A172 (cell line): Measurements from ENCODE around the gene NLRP7. TPM values are rescaled to one million over a fixed set of nuclear protein-coding genes. Genes with fewer than 3 reads are reported as not detected.
"Not testable (repeated sequence)": the region's sequence is repeated elsewhere in the genome, so short reads cannot be mapped to it uniquely, and the experiment has no call there.

Experiments used
- DNase-seq: peaks from one replicate; pipeline ENCODE4 v3.0.0-alpha.2; 2015; ENCODE audit warnings: low spot score
- total RNA-seq: library from RNA; depleted of rRNA; stranded (reverse); fragments of >200 nt; shearing (Covaris generic); gene quantifications from 2 replicates; pipeline ENCODE4 v1.2.3, GENCODE V29; 2014

NLRP7 gene
- total RNA-seq, 1 experiment from 2014 or later: not detected

- peak; percentile 29 for DNase-seq
Observed at GRCh38 chr19:54919646-54920563, 27.4 kb downstream of the NLRP7 start.

- DNase-seq: no peak
Observed at GRCh38 chr19:54918499-54918898, 28.8 kb downstream of the NLRP7 start.

- DNase-seq: no peak
Observed at GRCh38 chr19:54916822-54917221, 30.5 kb downstream of the NLRP7 start.

DNA sequence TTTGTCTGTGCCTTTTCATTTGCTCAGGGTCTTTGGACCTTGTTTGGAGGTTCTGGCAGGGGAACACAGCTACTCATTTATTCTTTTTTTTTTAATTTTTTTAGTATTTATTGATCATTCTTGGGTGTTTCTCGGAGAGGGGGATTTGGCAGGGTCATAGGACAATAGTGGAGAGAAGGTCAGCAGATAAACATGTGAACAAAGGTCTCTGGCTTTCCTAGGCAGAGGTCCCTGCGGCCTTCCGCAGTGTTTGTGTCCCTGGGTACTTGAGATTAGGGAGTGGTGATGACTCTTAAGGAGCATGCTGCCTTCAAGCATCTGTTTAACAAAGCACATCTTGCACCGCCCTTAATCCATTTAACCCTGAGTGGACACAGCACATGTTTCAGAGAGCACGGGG, 39.4 kb downstream of the NLRP7 start:
- not testable (repeated sequence) for DNase-seq

- no peak for DNase-seq
Observed at GRCh38 chr19:54906819-54907218, 40.5 kb downstream of the NLRP7 start.

DNA sequence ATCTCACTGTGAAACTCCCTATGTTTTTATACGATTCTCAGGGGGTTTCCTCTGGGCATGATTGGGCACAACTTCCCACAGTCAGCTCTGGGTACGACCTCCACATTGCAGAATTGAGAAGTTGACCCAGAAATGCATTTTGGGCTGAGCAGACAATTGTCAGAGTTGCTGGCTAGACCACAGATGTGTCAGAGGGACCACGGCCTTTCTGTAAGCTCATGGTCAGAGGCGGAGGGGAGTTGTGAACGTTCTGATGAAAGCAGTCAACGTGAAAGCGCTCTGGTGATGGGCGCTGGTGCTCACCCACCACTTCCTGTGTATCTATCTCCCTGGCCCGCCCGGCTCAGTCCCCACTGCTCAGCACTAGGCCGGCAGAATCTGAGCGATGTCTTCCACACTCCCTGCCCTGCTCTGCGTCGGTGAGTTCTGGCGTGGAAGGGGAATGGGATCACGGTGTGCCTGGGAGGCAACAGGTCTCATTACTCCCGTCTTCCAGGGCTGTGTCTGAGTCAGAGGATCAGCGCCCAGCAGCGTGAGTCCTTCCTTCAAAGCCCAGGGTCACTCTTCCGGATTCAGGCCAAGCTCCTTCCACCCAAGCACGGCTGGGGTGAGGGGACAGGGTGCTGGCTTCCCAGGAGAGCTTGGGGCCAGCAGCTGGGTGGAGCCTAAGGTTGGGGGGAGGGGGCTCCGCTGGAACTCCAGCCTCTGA, 41.4 kb downstream of the NLRP7 start, which contains the start of gene NCR1:
NCR1 (plus strand) TSS at position 346 of the 709 bp plus-strand sequence; CDS start at position 386, 40 bp downstream.
- DNase-seq: no peak

GRCh38 chr19:54905421-54905802, 41.9 kb downstream of the NLRP7 start:
- DNase-seq: no peak

DNA sequence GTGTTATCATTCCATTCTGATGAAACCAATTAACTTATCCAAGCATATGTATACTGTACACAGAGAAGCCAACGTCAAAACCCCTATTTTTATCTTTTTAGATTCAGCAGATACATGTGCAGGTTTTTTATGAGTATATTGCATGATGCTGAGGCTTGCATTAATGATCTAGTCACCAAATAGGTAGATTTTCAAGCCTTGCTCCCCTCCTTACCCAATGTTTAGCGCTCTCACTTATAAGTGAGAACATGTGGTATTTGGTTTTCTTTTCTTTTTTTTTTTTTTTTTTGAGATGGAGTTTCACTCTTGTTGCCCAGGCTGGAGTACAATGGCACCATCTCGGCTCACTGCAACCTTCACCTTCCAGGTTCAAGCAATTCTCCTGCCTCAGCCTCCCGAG, 43.1 kb downstream of the NLRP7 start:
- DNase-seq: not testable (repeated sequence)

- no peak for DNase-seq
Observed at GRCh38 chr19:54903303-54903702, 44.0 kb downstream of the NLRP7 start.

- DNase-seq: no peak
Observed at GRCh38 chr19:54902061-54902460, 45.3 kb downstream of the NLRP7 start.

- not testable (repeated sequence) for DNase-seq
Observed at GRCh38 chr19:54901153-54901552, 46.2 kb downstream of the NLRP7 start.

GRCh38 chr19:54899646-54900045, 47.7 kb downstream of the NLRP7 start:
- not testable (repeated sequence) for DNase-seq

GRCh38 chr19:54898685-54899084, 48.6 kb downstream of the NLRP7 start:
- DNase-seq: not testable (repeated sequence)

DNA sequence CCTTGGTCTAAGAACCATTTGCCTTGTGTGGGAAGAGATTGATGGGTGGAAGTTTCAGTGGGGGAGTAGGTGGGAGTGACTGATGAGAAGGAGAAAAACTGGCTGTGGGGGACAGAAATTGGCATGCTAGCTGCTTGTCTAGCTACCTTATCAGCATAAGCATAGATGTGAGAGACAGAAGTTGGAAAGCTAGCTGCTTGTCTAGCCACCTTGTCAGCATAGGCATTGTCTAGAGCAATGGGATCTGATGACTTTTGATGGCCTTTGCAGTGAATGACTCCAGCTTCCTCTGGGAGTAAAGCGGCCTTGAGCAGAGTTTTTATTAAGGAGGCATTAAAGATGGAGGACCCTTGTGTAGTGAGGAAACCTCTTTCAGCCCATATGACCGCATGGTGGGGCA, 51.3 kb downstream of the NLRP7 start:
- no peak for DNase-seq

GRCh38 chr19:54894106-54894505, 53.2 kb downstream of the NLRP7 start:
- DNase-seq: not testable (repeated sequence)

DNA sequence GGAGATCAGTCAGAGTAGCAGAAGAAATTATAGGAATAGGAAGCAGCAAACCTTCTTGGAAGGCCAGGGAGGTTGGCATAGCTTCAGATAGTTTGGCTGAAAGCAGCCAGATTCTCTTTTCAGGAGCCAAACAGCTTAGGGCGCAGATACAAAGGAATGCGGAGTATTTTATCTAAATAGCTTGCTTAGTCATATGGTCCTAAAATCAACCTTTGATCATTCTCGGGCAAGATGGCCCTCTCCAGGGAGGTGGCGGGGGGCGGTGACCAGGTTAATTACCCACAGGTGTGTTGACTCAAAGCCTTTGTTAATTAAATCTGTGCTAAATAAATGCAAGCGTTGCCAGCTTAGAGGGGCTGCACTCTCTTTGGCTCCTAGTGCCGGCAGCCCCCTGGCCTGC, 53.9 kb downstream of the NLRP7 start:
- DNase-seq: peak; percentile 71

DNA sequence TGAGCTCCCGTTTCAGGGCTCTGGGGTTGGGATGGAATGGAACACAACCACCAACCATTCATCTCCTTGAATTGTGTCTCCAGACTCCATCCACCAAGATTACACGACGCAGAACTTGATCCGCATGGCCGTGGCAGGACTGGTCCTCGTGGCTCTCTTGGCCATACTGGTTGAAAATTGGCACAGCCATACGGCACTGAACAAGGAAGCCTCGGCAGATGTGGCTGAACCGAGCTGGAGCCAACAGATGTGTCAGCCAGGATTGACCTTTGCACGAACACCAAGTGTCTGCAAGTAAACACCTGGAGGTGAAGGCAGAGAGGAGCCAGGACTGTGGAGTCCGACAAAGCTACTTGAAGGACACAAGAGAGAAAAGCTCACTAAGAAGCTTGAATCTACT, 57.8 kb downstream of the NLRP7 start:
- no peak for DNase-seq

DNA sequence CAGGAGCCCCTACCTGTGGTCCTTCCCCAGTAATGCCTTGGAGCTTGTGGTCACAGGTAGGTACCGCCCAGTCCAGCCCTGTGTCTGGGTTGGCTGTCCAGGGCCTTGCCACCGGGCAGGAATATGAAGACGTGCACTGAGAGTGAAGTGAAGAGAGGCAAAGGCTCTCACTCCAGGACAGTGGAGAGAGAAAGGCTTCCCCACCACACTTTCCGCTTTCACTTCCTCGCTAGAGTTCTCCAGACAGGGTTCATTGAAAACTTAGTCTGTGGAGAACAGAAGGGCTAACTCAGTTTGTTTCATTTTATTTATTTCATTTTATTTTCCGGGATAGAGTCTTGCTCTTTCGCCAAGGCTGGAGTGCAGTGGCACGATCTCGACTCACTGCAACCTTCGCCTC, 59.1 kb downstream of the NLRP7 start:
- no peak for DNase-seq

GRCh38 chr19:54883228-54883627, 64.1 kb downstream of the NLRP7 start:
- DNase-seq: no peak

DNA sequence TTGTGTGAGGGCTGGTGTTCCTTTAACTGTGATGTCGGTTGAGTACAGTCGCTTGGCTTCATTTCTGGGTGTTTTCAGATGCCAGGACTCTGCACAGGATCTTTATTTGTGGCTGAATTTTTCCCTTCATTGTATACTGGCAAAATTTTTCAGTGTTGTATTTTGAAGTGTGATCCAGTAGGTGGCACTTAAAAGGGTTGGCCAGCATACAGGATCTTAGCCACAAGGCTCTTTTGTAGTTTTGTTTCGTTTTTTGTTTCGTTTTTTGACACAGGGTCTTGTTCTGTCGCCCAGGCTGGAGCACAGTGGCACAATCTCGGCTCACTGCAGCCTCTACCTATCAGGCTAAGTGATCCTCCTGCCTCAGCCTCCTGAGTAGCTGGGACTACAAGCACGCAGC, 64.6 kb downstream of the NLRP7 start:
- peak; percentile 35 for DNase-seq

GRCh38 chr19:54881884-54882283, 65.4 kb downstream of the NLRP7 start:
- DNase-seq: no peak

GRCh38 chr19:54877471-54877870, 69.9 kb downstream of the NLRP7 start:
- no peak for DNase-seq

GRCh38 chr19:54875506-54875905, 71.8 kb downstream of the NLRP7 start:
- DNase-seq: no peak
